SU-DHL-6 (cell line): ENCODE data around the gene ATG4A.

ENCODE experiments used
- EZH2phosphoT487 ChIP-seq: fragments of 200-600 bp; sonication (generic), shearing (Covaris generic); conservative IDR thresholded peaks from 2 replicates; pipeline ENCODE4 v1.6.1; 2018; ENCODE audit warnings: mild to moderate bottlenecking, antibody characterized with exemption, low read length, moderate library complexity, mixed read lengths
- TF ChIP-seq, protein P1 (sequence below): fragments of 200-600 bp; sonication (generic); IDR thresholded peaks from one replicate; pipeline ENCODE4 v1.5.1; 2017; ENCODE audit warnings: antibody characterized with exemption, mild to moderate bottlenecking, low read length, moderate library complexity; ENCODE audit not compliant: insufficient read depth, poor library complexity, severe bottlenecking

DNA sequence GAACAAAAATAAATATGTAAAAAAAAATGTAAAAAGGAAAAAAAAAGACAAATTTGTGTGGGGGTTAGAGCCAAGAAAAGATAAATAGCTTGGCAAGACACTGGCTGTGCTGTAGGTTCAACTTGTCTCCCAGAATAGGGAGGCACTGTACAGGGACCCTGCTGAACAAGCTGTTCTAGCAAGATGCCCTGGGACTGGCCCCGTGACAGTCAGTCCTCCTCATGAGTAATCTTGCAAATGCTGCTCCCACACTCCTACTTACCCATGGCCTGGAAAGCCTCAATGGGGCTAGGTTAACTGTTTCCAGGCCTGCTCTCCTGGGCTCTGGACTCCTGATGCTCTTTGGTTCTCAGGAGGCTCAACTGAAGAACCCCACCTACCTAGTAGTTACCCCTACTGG, 106.8 kb downstream of the ATG4A start:
- TF ChIP-seq, protein P1, sequence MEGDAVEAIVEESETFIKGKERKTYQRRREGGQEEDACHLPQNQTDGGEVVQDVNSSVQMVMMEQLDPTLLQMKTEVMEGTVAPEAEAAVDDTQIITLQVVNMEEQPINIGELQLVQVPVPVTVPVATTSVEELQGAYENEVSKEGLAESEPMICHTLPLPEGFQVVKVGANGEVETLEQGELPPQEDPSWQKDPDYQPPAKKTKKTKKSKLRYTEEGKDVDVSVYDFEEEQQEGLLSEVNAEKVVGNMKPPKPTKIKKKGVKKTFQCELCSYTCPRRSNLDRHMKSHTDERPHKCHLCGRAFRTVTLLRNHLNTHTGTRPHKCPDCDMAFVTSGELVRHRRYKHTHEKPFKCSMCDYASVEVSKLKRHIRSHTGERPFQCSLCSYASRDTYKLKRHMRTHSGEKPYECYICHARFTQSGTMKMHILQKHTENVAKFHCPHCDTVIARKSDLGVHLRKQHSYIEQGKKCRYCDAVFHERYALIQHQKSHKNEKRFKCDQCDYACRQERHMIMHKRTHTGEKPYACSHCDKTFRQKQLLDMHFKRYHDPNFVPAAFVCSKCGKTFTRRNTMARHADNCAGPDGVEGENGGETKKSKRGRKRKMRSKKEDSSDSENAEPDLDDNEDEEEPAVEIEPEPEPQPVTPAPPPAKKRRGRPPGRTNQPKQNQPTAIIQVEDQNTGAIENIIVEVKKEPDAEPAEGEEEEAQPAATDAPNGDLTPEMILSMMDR, result no peak
- TF ChIP-seq EZH2phosphoT487, result no peak
